IMR-90 (cell line): ENCODE data around the gene MRTFA. TPM values are rescaled to one million over a fixed set of nuclear protein-coding genes. Genes with fewer than 3 reads are reported as not detected.

ENCODE experiments used
- ATAC-seq: fragments of 200-7000 bp; cut with Tn5 transposase; 2 replicates; pipeline ENCODE4 v1.9.1; 2020; ENCODE audit warnings: low read depth, mild to moderate bottlenecking, moderate library complexity
- BruUV-seq: library from RNA; stranded (reverse); fragments of 400-500 nt; replicated peaks from 2 replicates; lab custom pipeline; 2021; lab: Mats Ljungman, UMichigan
- CTCF ChIA-PET: fragments of 300-600 bp; formaldehyde crosslinking; extraction: SDS; loops from one replicate; lab custom pipeline; 2021; ENCODE audit warnings: antibody characterized with exemption; lab: Yijun Ruan, JAX
- POLR2A ChIA-PET: fragments of 300-600 bp; sonication (Branson Sonifier 250); formaldehyde crosslinking; loops from one replicate; lab custom pipeline; 2022; ENCODE audit warnings: antibody characterized with exemption; ENCODE audit not compliant: unreplicated experiment; lab: Charles Lee
- DNase-seq: peaks from one replicate; pipeline ENCODE4 v3.0.0; 2013
- H2AFZ ChIP-seq: replicated peaks from 2 replicates; pipeline ENCODE3; 2013; ENCODE audit warnings: low read length, mild to moderate bottlenecking; ENCODE audit not compliant: poor library complexity
- H2AK5ac ChIP-seq: 2 replicates; pipeline ENCODE4 v1.6.1; 2013; ENCODE audit warnings: low read depth, low read length, inconsistent platforms
- H2AK9ac ChIP-seq: replicated peaks from 2 replicates; pipeline ENCODE3; 2013; ENCODE audit warnings: mild to moderate bottlenecking, low read depth, low read length, moderate library complexity; ENCODE audit not compliant: poor library complexity
- H2BK120ac ChIP-seq: 2 replicates; pipeline ENCODE4 v1.6.1; 2013; ENCODE audit warnings: low read depth, low read length, inconsistent platforms
- H2BK15ac ChIP-seq: 3 replicates; pipeline ENCODE4 v1.6.1; 2013; ENCODE audit warnings: low read depth, low read length, inconsistent platforms
- H2BK20ac ChIP-seq: 2 replicates; pipeline ENCODE4 v1.6.1; 2013; ENCODE audit warnings: low read depth, mild to moderate bottlenecking, inconsistent platforms, low read length, moderate library complexity
- H2BK5ac ChIP-seq: 2 replicates; pipeline ENCODE4 v1.6.1; 2013; ENCODE audit warnings: mild to moderate bottlenecking, low read depth, low read length, inconsistent platforms; ENCODE audit not compliant: poor library complexity, severe bottlenecking
- H3K14ac ChIP-seq: replicated peaks from 2 replicates; pipeline ENCODE4 v1.6.1; 2013; ENCODE audit warnings: low read depth, low read length, inconsistent platforms
- H3K18ac ChIP-seq: 2 replicates; pipeline ENCODE4 v1.6.1; 2013; ENCODE audit warnings: low read depth, low read length, control low read depth
- H3K23ac ChIP-seq: 2 replicates; pipeline ENCODE4 v1.6.1; 2013; ENCODE audit warnings: low read depth, low read length, inconsistent platforms
- H3K27ac ChIP-seq: 2 replicates; pipeline ENCODE4 v1.5.1; 2013; ENCODE audit warnings: mild to moderate bottlenecking, control low read depth, low read length; ENCODE audit not compliant: insufficient read depth
- H3K27me3 ChIP-seq: 2 replicates; pipeline ENCODE4 v1.6.1; 2013; ENCODE audit warnings: low read length; ENCODE audit not compliant: control insufficient read depth, insufficient read depth
- H3K36me3 ChIP-seq: 2 replicates; pipeline ENCODE4 v1.6.1; 2013; ENCODE audit warnings: low read length, mixed read lengths; ENCODE audit not compliant: control insufficient read depth, insufficient read depth
- H3K4ac ChIP-seq: 2 replicates; pipeline ENCODE4 v1.6.1; 2013; ENCODE audit warnings: low read depth, low read length, inconsistent platforms
- H3K4me1 ChIP-seq: 2 replicates; pipeline ENCODE4 v1.6.1; 2013; ENCODE audit warnings: low read length, mixed read lengths; ENCODE audit not compliant: control insufficient read depth, insufficient read depth
- H3K4me2 ChIP-seq: 2 replicates; pipeline ENCODE4 v1.6.1; 2013; ENCODE audit warnings: low read depth, mild to moderate bottlenecking, control low read depth, low read length, moderate library complexity
- H3K4me3 ChIP-seq: 2 replicates; pipeline ENCODE4 v1.5.1; 2013; ENCODE audit warnings: low read depth, mild to moderate bottlenecking, control low read depth, low read length, moderate library complexity; ENCODE audit not compliant: insufficient read depth
- H3K56ac ChIP-seq: 2 replicates; pipeline ENCODE4 v1.6.1; 2013; ENCODE audit warnings: low read length, inconsistent platforms; ENCODE audit not compliant: insufficient read depth; ENCODE audit errors: extremely low read depth
- H3K79me1 ChIP-seq, 2 experiments: 2 replicates each; pipeline ENCODE4 v1.6.1; 2013; ENCODE audit warnings: low read length in 2 of 2, inconsistent platforms in 1 of 2, low read depth in 1 of 2
- H3K9ac ChIP-seq: 2 replicates; pipeline ENCODE4 v1.6.1; 2013; ENCODE audit warnings: low read depth, low read length, control low read depth
- H3K9me1 ChIP-seq: 2 replicates; pipeline ENCODE4 v1.6.1; 2013; ENCODE audit warnings: low read length, inconsistent platforms; ENCODE audit not compliant: insufficient read depth
- H3K9me3 ChIP-seq: 2 replicates; pipeline ENCODE4 v1.6.1; 2013; ENCODE audit warnings: low read length; ENCODE audit not compliant: control insufficient read depth, insufficient read depth
- H4K20me1 ChIP-seq: 2 replicates; pipeline ENCODE4 v1.6.1; 2013; ENCODE audit warnings: low read length, inconsistent platforms; ENCODE audit not compliant: insufficient read depth
- H4K5ac ChIP-seq: 2 replicates; pipeline ENCODE4 v1.6.1; 2013; ENCODE audit warnings: mild to moderate bottlenecking, low read depth, low read length, control low read depth
- H4K8ac ChIP-seq, 2 experiments: 2 replicates each; pipeline ENCODE4 v1.6.1; 2013; ENCODE audit warnings: low read depth in 2 of 2, low read length in 2 of 2, control low read depth in 1 of 2, inconsistent platforms in 1 of 2
- H4K91ac ChIP-seq: 2 replicates; pipeline ENCODE4 v1.6.1; 2013; ENCODE audit warnings: low read depth, low read length, inconsistent platforms; ENCODE audit not compliant: insufficient read depth
- MAFK ChIP-seq: IDR thresholded peaks from 2 replicates; pipeline ENCODE4 v1.6.1; 2012; ENCODE audit warnings: low read depth, low read length, improper control_type of control experiment
- MAZ ChIP-seq: IDR thresholded peaks from 2 replicates; pipeline ENCODE4 v1.6.1; 2012; ENCODE audit warnings: low read depth, mild to moderate bottlenecking, low read length, improper control_type of control experiment, moderate library complexity, borderline replicate concordance
- MXI1 ChIP-seq: IDR thresholded peaks from 2 replicates; pipeline ENCODE4 v1.6.1; 2012; ENCODE audit warnings: low read depth, mild to moderate bottlenecking, low read length, moderate library complexity, borderline replicate concordance
- NFE2L2 ChIP-seq: fragments of 150-350 bp; IDR thresholded peaks from 2 replicates; pipeline ENCODE4 v1.6.1; 2016; ENCODE audit warnings: low read depth, mild to moderate bottlenecking, low read length
- POLR2A ChIP-seq: IDR thresholded peaks from 2 replicates; pipeline ENCODE4 v1.6.1; 2012; ENCODE audit warnings: mild to moderate bottlenecking, low read depth, low read length
- SMC3 ChIP-seq: fragments of 150-350 bp; IDR thresholded peaks from 2 replicates; pipeline ENCODE4 v1.6.1; 2016; ENCODE audit warnings: low read depth, mild to moderate bottlenecking, antibody characterized with exemption, low read length, moderate library complexity
- WGBS, 2 experiments: methylation state at CpG; one replicate each; pipeline versions ENCODE4 v1.1.5 to v1.1.7; 2013; ENCODE audit warnings: missing lambda C conversion rate in 2 of 2; ENCODE audit not compliant: insufficient read length in 1 of 2; ENCODE audit errors: extremely low coverage in 2 of 2; 5-methylcytosine and 5-hydroxymethylcytosine counted together
- dilution Hi-C: fragments of 300-500 bp; cut with HindIII; formaldehyde crosslinking; loops from one replicate; pipeline ENCODE4 v1.14.3; 2018; ENCODE audit warnings: low sequenced_read_pairs; ENCODE audit not compliant: unreplicated experiment
- in situ Hi-C: fragments of 300-500 bp; cut with MboI; formaldehyde crosslinking; loops from 3 replicates; pipeline ENCODE4 v1.14.3; 2019; ENCODE audit warnings: low sequenced_read_pairs, inconsistent platforms, mixed read lengths
- intact Hi-C: fragments of 100-400 bp; cut with micrococcal nuclease; formaldehyde crosslinking; loops from 2 replicates; pipeline ENCODE4 v1.10.0; 2022
- polyA plus RNA-seq, 3 experiments: library from polyadenylated mRNA; depleted of rRNA; stranded (reverse); fragments of >200 nt; gene quantifications; 2 replicates each; pipeline ENCODE4 v1.2.3, GENCODE V29; 2012; ENCODE audit warnings: low replicate concordance in 1 of 3
- total RNA-seq: library from RNA; depleted of rRNA; stranded (reverse); fragments of >200 nt; gene quantifications from 2 replicates; pipeline ENCODE4 v1.2.3, GENCODE V29; 2012
- TF ChIP-seq, protein P1 (sequence below): fragments of 150-350 bp; IDR thresholded peaks from 2 replicates; pipeline ENCODE4 v1.6.1; 2017; ENCODE audit warnings: mild to moderate bottlenecking, antibody characterized with exemption, low read length, low read depth

Gene MRTFA
- total and polyA plus RNA-seq, 2 of the 4 experiments (the other 2 are of a cell fraction) = 12.5 to 17.2 TPM

DNA sequence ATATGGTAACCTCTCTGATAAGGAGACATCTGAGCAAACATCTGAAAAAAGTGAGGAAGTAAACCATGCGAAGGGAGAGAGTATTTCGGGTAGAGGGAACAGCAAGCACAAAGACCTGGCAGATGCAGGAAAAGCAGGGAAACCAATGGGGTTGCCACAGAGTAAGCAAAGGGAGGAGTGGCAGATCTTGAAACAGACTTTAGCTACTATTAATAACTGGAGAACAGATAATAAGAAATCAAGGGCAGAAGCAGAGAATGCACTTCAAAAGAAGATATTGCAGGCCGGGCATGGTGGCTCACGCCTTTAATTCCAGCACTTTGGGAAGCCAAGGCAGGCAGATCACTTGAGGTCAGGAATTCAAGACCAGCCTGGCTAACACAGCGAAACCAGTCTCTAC, 18.1 kb downstream of the MRTFA start:
- WGBS, 2 experiments = 100% methylated on average over 2 of the region's 5 CpGs; no CpG with 5 or more reads in 1 of the 2 experiments
- Histone ChIP-seq H3K4me1 (peaks cover 3% of the 10 kb centered on the region; the same call in 1 of the 2 replicates), H3K9me3 (peaks cover 7% of the 10 kb centered on the region), H2BK20ac (no peak overlapping the region), H3K4me2 (no peak overlapping the region), H3K27ac (no peak overlapping the region), H3K9me1 (peaks cover 6% of the 10 kb centered on the region; the same call in 1 of the 2 replicates), H3K4ac (no peak overlapping the region), H2BK5ac (no peak overlapping the region), H4K20me1 (peaks cover 73% of the 10 kb centered on the region), H3K79me1 (peaks cover 6 to 64% of the 10 kb centered on the region in 2 experiments), H4K5ac (no peak overlapping the region), H3K18ac (no peak overlapping the region), H3K56ac (no peak overlapping the region), H3K36me3 (peaks cover 2% of the 10 kb centered on the region), H3K27me3 (no peaks in the 10 kb centered on the region), H3K23ac (no peak overlapping the region), H2BK120ac (no peak overlapping the region), H3K4me3 (no peak overlapping the region), H4K91ac (no peak overlapping the region), H3K14ac (no peak overlapping the region), H3K9ac (no peak overlapping the region), H2AFZ (no peak overlapping the region), H4K8ac (no peak overlapping the region), H2BK15ac (no peak overlapping the region), H2AK9ac (no peak overlapping the region), H2AK5ac (no peak overlapping the region; the same call in 1 of the 2 replicates)
- no TSS peak for BruUV-seq
- DNase-seq (no peak), ATAC-seq (no peak)
- in situ Hi-C loops (no loop called here), dilution Hi-C loops (no loop called here), intact Hi-C loops (no loop called here)
- ChIA-PET CTCF (no interaction called here), POLR2A (interaction anchor here (0.6 kb wide), 1 partner anchor 12 kb away, joined by 3 read pairs; no protein-coding TSS in a partner anchor)
- no peak for TF ChIP-seq MAZ
- no peak for TF ChIP-seq MXI1
- no peak for TF ChIP-seq SMC3
- TF ChIP-seq MAFK = no peak
- TF ChIP-seq POLR2A = no peak
- TF ChIP-seq NFE2L2 = no peak
- TF ChIP-seq, protein P1, sequence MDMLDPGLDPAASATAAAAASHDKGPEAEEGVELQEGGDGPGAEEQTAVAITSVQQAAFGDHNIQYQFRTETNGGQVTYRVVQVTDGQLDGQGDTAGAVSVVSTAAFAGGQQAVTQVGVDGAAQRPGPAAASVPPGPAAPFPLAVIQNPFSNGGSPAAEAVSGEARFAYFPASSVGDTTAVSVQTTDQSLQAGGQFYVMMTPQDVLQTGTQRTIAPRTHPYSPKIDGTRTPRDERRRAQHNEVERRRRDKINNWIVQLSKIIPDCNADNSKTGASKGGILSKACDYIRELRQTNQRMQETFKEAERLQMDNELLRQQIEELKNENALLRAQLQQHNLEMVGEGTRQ = no peak
